HEK293 (cell line): ENCODE measurements around the gene LRRC51.
A peak's percentile ranks its signal among the peaks of the same experiment; 100 is the strongest.

ENCODE experiments used
- CTCF ChIA-PET: fragments of 350-600 bp; formaldehyde crosslinking; extraction: SDS; loops from one replicate; lab custom pipeline; 2021; ENCODE audit warnings: antibody characterized with exemption; lab: Yijun Ruan, JAX
- POLR2A ChIA-PET: fragments of 300-600 bp; formaldehyde crosslinking; extraction: SDS; loops from one replicate; lab custom pipeline; 2020; ENCODE audit warnings: antibody characterized with exemption, inconsistent platforms; lab: Yijun Ruan, JAX
- H3K27ac ChIP-seq: fragments of 200-500 bp; sonication (Bioruptor generic); 2 replicates; pipeline ENCODE4 v1.5.1; 2014; ENCODE audit warnings: low read depth, low read length, control low read depth, inconsistent platforms; ENCODE audit errors: extremely low read depth
- H3K36me3 ChIP-seq, 2 experiments: fragments of 200-500 bp in 1 of 2; sonication (Bioruptor generic) in 1 of 2; 1 replicate in 1 of 2; 2 replicates in 1 of 2; pipeline ENCODE4 v1.5.1; 2014 to 2017; ENCODE audit warnings: inconsistent platforms in 2 of 2, low read length in 2 of 2; ENCODE audit not compliant: control insufficient read depth in 2 of 2, insufficient read depth in 1 of 2
- H3K4me1 ChIP-seq: fragments of 200-500 bp; sonication (Bioruptor generic); 2 replicates; pipeline ENCODE4 v1.5.1; 2014; ENCODE audit warnings: mild to moderate bottlenecking, low read length, inconsistent platforms; ENCODE audit not compliant: control insufficient read depth, insufficient read depth
- H3K4me3 ChIP-seq: 2 replicates; pipeline ENCODE4 v1.5.1; 2011; ENCODE audit warnings: low read depth, mild to moderate bottlenecking, control low read depth, low read length, moderate library complexity
- H3K9me3 ChIP-seq: fragments of 200-500 bp; sonication (Bioruptor generic); 2 replicates; pipeline ENCODE4 v1.5.1; 2014; ENCODE audit warnings: low read depth, low read length, inconsistent platforms; ENCODE audit not compliant: control insufficient read depth, insufficient read depth
- ATF2 ChIP-seq: fragments of 450-650 bp; formaldehyde crosslinking; IDR thresholded peaks from 2 replicates; pipeline ENCODE4 v1.5.1; 2016; ENCODE audit warnings: missing biosample characterization, missing genetic modification characterization, low read depth
- CTCF ChIP-seq: fragments of 450-650 bp; formaldehyde crosslinking; IDR thresholded peaks from 2 replicates; pipeline ENCODE4 v1.5.1; 2016; ENCODE audit warnings: missing biosample characterization, missing genetic modification characterization
- GLIS2 ChIP-seq: fragments of 450-650 bp; formaldehyde crosslinking; IDR thresholded peaks from 2 replicates; pipeline ENCODE4 v1.5.1; 2016; ENCODE audit warnings: missing biosample characterization, missing genetic modification characterization
- PATZ1 ChIP-seq: fragments of 450-650 bp; formaldehyde crosslinking; IDR thresholded peaks from 2 replicates; pipeline ENCODE4 v1.5.1; 2016; ENCODE audit warnings: missing biosample characterization, missing genetic modification characterization
- RBAK ChIP-seq: fragments of 450-650 bp; formaldehyde crosslinking; IDR thresholded peaks from 2 replicates; pipeline ENCODE4 v1.5.1; 2016; ENCODE audit warnings: missing biosample characterization, missing genetic modification characterization
- SP7 ChIP-seq: fragments of 450-650 bp; formaldehyde crosslinking; IDR thresholded peaks from 2 replicates; pipeline ENCODE4 v1.5.1; 2016; ENCODE audit warnings: missing biosample characterization, missing genetic modification characterization
- ZFHX2 ChIP-seq: fragments of 450-650 bp; formaldehyde crosslinking; conservative IDR thresholded peaks from 2 replicates; pipeline ENCODE4 v1.5.1; 2016; ENCODE audit warnings: missing biosample characterization, missing genetic modification characterization
- ZFP3 ChIP-seq: fragments of 450-650 bp; formaldehyde crosslinking; IDR thresholded peaks from 2 replicates; pipeline ENCODE4 v1.5.1; 2016; ENCODE audit warnings: low read depth, missing biosample characterization, missing genetic modification characterization
- ZNF121 ChIP-seq: fragments of 450-650 bp; formaldehyde crosslinking; IDR thresholded peaks from 2 replicates; pipeline ENCODE4 v1.5.1; 2016; ENCODE audit warnings: missing biosample characterization, missing genetic modification characterization
- ZNF132 ChIP-seq: fragments of 450-650 bp; formaldehyde crosslinking; IDR thresholded peaks from 2 replicates; pipeline ENCODE4 v1.5.1; 2017; ENCODE audit warnings: missing biosample characterization, missing genetic modification characterization, borderline replicate concordance
- ZNF2 ChIP-seq: fragments of 450-650 bp; formaldehyde crosslinking; IDR thresholded peaks from 2 replicates; pipeline ENCODE4 v1.5.1; 2016; ENCODE audit warnings: missing biosample characterization, missing genetic modification characterization
- ZNF404 ChIP-seq: fragments of 450-650 bp; formaldehyde crosslinking; IDR thresholded peaks from 2 replicates; pipeline ENCODE4 v1.5.1; 2017; ENCODE audit warnings: missing biosample characterization, missing genetic modification characterization
- ZNF433 ChIP-seq: fragments of 450-650 bp; formaldehyde crosslinking; IDR thresholded peaks from 2 replicates; pipeline ENCODE4 v1.5.1; 2016; ENCODE audit warnings: missing biosample characterization, missing genetic modification characterization, low read depth
- ZNF449 ChIP-seq: fragments of 450-650 bp; formaldehyde crosslinking; IDR thresholded peaks from 2 replicates; pipeline ENCODE4 v1.5.1; 2017; ENCODE audit warnings: missing biosample characterization, mild to moderate bottlenecking, missing genetic modification characterization, moderate library complexity
- ZNF48 ChIP-seq: fragments of 450-650 bp; formaldehyde crosslinking; IDR thresholded peaks from 2 replicates; pipeline ENCODE4 v1.5.1; 2016; ENCODE audit warnings: missing biosample characterization, missing genetic modification characterization
- ZNF548 ChIP-seq: fragments of 450-650 bp; formaldehyde crosslinking; IDR thresholded peaks from 2 replicates; pipeline ENCODE4 v1.5.1; 2016; ENCODE audit warnings: missing biosample characterization, missing genetic modification characterization
- ZNF555 ChIP-seq: fragments of 450-650 bp; formaldehyde crosslinking; conservative IDR thresholded peaks from 2 replicates; pipeline ENCODE4 v1.5.1; 2017; ENCODE audit warnings: missing biosample characterization, mild to moderate bottlenecking, missing genetic modification characterization, inconsistent platforms

The LRRC51 gene

GRCh38 chr11:72091292-72091691, 10.6 kb downstream of the LRRC51 start (continued):
- TF ChIP-seq GLIS2 (tag by site-specific recombination), result no peak
- no peak for TF ChIP-seq ZNF48 (tag by site-specific recombination)
- peak; percentile 85 for TF ChIP-seq CTCF
- TF ChIP-seq PATZ1 (tag by site-specific recombination), result peak; percentile 13; the same call in 1 of the 2 replicates
- TF ChIP-seq RBAK (tag by site-specific recombination), result no peak
- TF ChIP-seq SP7 (tag by site-specific recombination), result no peak
- TF ChIP-seq ZNF404 (tag by site-specific recombination), result no peak
- TF ChIP-seq ZNF433, result no peak

GRCh38 chr11:72098741-72099140, 18.1 kb downstream of the LRRC51 start:
- ChIA-PET CTCF (interaction anchor here (0.6 to 10.1 kb wide), 4 partner anchors 8 to 297 kb away, joined by 3 to 184 read pairs (median 4); no protein-coding TSS in a partner anchor), POLR2A (interaction anchor here (1.1 kb wide), 1 partner anchor 17 kb away, joined by 3 read pairs; no protein-coding TSS in a partner anchor)
- no peak overlapping the region for H3K27ac ChIP-seq
- no peaks in the 10 kb centered on the region for H3K9me3 ChIP-seq
- no peaks in the 10 kb centered on the region for H3K4me1 ChIP-seq
- H3K36me3 ChIP-seq, result peaks cover 0 to 76% of the 10 kb centered on the region in 2 experiments; a peak in 1 of 3 replicates
- TF ChIP-seq ZFHX2 (no peak), CTCF (no peak), ZNF132 (tag by site-specific recombination) (no peak), ZNF555 (tag by site-specific recombination) (no peak)
- H3K4me3 ChIP-seq, result no peak overlapping the region

- peaks cover 0 to 66% of the 10 kb centered on the region in 2 experiments; a peak in 1 of 3 replicates for H3K36me3 ChIP-seq
Observed at GRCh38 chr11:72100009-72100408, 19.4 kb downstream of the LRRC51 start.

More at GRCh38 chr11:72100009-72100408, 19.4 kb downstream of the LRRC51 start:
- POLR2A ChIA-PET, result interaction anchor here (0.6 kb wide), 1 partner anchor 337 kb away, joined by 3 read pairs; no protein-coding TSS in a partner anchor
- CTCF ChIA-PET, result interaction anchor here (0.7 to 3.2 kb wide), 3 partner anchors 9 to 74 kb away, joined by 3 to 18 read pairs (median 6); no protein-coding TSS in a partner anchor
- H3K4me1 ChIP-seq, result no peaks in the 10 kb centered on the region
- H3K27ac ChIP-seq, result no peak overlapping the region
- no peak overlapping the region for H3K4me3 ChIP-seq
- TF ChIP-seq ZNF548 (tag by site-specific recombination) (no peak), ZNF2 (tag by site-specific recombination) (no peak), ATF2 (tag by site-specific recombination) (no peak), ZNF449 (tag by site-specific recombination) (no peak), ZNF121 (tag by site-specific recombination) (peak; percentile 18; the same call in 1 of the 2 replicates), ZFP3 (tag by site-specific recombination) (no peak)
- no peaks in the 10 kb centered on the region for H3K9me3 ChIP-seq
